Esophagus squamous epithelium (tissue), 4 donors: ENCODE data around the gene MESD.

Source experiments
- POLR2A ChIP-seq, 4 donors: fragments of 450-650 bp; IDR thresholded peaks; one replicate each; pipeline ENCODE4 v1.6.1; 2017; ENCODE audit warnings: antibody characterized with exemption in 4 of 4, mild to moderate bottlenecking in 4 of 4, moderate library complexity in 3 of 4
- TF ChIP-seq, protein P1 (sequence below), 6 experiments: fragments of 450-650 bp in 4 of 6; fragments of 200-600 bp in 2 of 6; sonication (generic) in 2 of 6; IDR thresholded peaks; one replicate each; pipeline ENCODE4 v1.5.1; 2016 to 2019; ENCODE audit warnings: antibody characterized with exemption in 6 of 6, mild to moderate bottlenecking in 4 of 6, moderate library complexity in 4 of 6

DNA sequence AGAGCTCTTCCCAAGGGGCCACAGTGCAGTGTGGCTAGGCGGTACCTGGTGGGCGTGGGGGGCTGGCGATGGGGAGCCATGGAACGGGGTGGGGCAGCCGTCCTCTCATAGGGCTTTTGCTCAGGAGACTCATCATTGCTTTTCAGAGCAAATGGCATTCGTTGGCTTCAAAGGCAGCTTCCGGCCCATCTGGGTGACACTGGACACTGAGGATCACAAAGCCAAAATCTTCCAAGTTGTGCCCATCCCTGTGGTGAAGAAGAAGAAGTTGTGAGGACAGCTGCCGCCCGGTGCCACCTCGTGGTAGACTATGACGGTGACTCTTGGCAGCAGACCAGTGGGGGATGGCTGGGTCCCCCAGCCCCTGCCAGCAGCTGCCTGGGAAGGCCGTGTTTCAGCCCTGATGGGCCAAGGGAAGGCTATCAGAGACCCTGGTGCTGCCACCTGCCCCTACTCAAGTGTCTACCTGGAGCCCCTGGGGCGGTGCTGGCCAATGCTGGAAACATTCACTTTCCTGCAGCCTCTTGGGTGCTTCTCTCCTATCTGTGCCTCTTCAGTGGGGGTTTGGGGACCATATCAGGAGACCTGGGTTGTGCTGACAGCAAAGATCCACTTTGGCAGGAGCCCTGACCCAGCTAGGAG is 40.8 kb downstream of the MESD start:
- TF ChIP-seq, protein P1, sequence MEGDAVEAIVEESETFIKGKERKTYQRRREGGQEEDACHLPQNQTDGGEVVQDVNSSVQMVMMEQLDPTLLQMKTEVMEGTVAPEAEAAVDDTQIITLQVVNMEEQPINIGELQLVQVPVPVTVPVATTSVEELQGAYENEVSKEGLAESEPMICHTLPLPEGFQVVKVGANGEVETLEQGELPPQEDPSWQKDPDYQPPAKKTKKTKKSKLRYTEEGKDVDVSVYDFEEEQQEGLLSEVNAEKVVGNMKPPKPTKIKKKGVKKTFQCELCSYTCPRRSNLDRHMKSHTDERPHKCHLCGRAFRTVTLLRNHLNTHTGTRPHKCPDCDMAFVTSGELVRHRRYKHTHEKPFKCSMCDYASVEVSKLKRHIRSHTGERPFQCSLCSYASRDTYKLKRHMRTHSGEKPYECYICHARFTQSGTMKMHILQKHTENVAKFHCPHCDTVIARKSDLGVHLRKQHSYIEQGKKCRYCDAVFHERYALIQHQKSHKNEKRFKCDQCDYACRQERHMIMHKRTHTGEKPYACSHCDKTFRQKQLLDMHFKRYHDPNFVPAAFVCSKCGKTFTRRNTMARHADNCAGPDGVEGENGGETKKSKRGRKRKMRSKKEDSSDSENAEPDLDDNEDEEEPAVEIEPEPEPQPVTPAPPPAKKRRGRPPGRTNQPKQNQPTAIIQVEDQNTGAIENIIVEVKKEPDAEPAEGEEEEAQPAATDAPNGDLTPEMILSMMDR (IDR thresholded peaks at IDR 0.05): no peak
- TF ChIP-seq POLR2A (IDR thresholded peaks at IDR 0.05): no peak
